ENCODE results near the gene DNTTIP2.
"Not testable (repeated sequence)": the region's sequence is repeated elsewhere in the genome, so short reads cannot be mapped to it uniquely, and the experiment has no call there.

DNA sequence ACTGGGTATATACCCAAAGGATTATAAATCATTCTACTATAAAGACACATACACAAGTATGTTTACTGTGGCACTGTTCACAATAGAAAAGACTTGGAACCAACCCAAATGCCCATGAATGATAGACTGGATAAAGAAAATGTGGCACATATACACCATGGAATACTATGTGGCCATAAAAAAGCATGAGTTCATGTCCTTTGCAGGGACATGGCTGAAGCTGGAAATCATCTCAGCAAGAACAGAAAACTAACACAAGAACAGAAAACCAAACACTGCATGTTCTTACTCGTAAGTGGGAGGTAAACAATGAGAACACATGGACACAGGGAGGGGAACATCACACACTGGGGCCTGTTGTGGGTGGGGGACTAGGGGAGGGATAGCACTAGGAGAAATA is 10.5 kb downstream of the DNTTIP2 start:
- TF ChIP-seq, protein P1, sequence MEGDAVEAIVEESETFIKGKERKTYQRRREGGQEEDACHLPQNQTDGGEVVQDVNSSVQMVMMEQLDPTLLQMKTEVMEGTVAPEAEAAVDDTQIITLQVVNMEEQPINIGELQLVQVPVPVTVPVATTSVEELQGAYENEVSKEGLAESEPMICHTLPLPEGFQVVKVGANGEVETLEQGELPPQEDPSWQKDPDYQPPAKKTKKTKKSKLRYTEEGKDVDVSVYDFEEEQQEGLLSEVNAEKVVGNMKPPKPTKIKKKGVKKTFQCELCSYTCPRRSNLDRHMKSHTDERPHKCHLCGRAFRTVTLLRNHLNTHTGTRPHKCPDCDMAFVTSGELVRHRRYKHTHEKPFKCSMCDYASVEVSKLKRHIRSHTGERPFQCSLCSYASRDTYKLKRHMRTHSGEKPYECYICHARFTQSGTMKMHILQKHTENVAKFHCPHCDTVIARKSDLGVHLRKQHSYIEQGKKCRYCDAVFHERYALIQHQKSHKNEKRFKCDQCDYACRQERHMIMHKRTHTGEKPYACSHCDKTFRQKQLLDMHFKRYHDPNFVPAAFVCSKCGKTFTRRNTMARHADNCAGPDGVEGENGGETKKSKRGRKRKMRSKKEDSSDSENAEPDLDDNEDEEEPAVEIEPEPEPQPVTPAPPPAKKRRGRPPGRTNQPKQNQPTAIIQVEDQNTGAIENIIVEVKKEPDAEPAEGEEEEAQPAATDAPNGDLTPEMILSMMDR (IDR thresholded peaks at IDR 0.05; ENCODE audit: poor library complexity, severe bottlenecking): not testable (repeated sequence)
- TF ChIP-seq EP300 (conservative IDR thresholded peaks at IDR 0.05; ENCODE audit: poor library complexity, severe bottlenecking); SMC3 (conservative IDR thresholded peaks at IDR 0.05; ENCODE audit: poor library complexity); EZH2 (IDR thresholded peaks at IDR 0.05; ENCODE audit: borderline replicate concordance, insufficient read depth, low read length, poor library complexity, severe bottlenecking): not testable (repeated sequence)

Data from neural cell (in vitro differentiated cells).